ENCODE measurements around the gene CCZ1B.
"Not testable (repeated sequence)": the region's sequence is repeated elsewhere in the genome, so short reads cannot be mapped to it uniquely, and the experiment has no call there.

GRCh38 chr7:6872246-6872945, 46.3 kb upstream of the CCZ1B start:
- TF ChIP-seq MAX (IDR thresholded peaks at IDR 0.05; ENCODE audit: low read depth, low read length); CTCF (IDR thresholded peaks at IDR 0.05; ENCODE audit: low read depth, low read length); POLR2A (IDR thresholded peaks at IDR 0.05; ENCODE audit: extremely low read depth, insufficient read length); MYC (IDR thresholded peaks at IDR 0.05; ENCODE audit: low read depth, low read length): not testable (repeated sequence)

Data from NB4 (cell line).